Keratinocyte (primary cell): ENCODE measurements around the gene CDKN2B. TPM values are rescaled to one million over a fixed set of nuclear protein-coding genes. Genes with fewer than 3 reads are reported as not detected.
"Not testable (repeated sequence)": the region's sequence is repeated elsewhere in the genome, so short reads cannot be mapped to it uniquely, and the experiment has no call there.

Experiments used
- DNase-seq: peaks from one replicate; pipeline ENCODE4 v3.0.0-alpha.2; 2011; ENCODE audit warnings: low read depth, missing footprints, low spot score
- FAIRE-seq: peaks from 2 replicates; lab custom pipeline; 2011; peaks lifted over from hg19 to GRCh38; lab: Jason Lieb, UNC
- H2AFZ ChIP-seq: 2 replicates; pipeline ENCODE4 v1.6.0; 2012; ENCODE audit warnings: low read length, control low read depth, inconsistent platforms; ENCODE audit not compliant: control insufficient read depth
- H3K27ac ChIP-seq: 2 replicates; pipeline ENCODE4 v1.5.1; 2011; ENCODE audit warnings: low read length; ENCODE audit not compliant: control insufficient read depth, insufficient read depth
- H3K27me3 ChIP-seq: 3 replicates; pipeline ENCODE4 v1.6.0; 2011; ENCODE audit warnings: low read length; ENCODE audit not compliant: control insufficient read depth, insufficient read depth; ENCODE audit errors: extremely low read depth
- H3K36me3 ChIP-seq, 2 experiments: 2 replicates in 1 of 2; 3 replicates in 1 of 2; pipeline ENCODE4 v1.5.1; 2011; ENCODE audit warnings: low read length in 2 of 2, mild to moderate bottlenecking in 1 of 2; ENCODE audit not compliant: control insufficient read depth in 2 of 2, insufficient read depth in 2 of 2; ENCODE audit errors: extremely low read depth in 1 of 2
- H3K4me1 ChIP-seq: 3 replicates; pipeline ENCODE4 v1.5.1; 2011; ENCODE audit warnings: low read length; ENCODE audit not compliant: control insufficient read depth, insufficient read depth; ENCODE audit errors: extremely low read depth
- H3K4me2 ChIP-seq: 3 replicates; pipeline ENCODE4 v1.6.0; 2011; ENCODE audit warnings: low read depth, low read length; ENCODE audit not compliant: control insufficient read depth, insufficient read depth; ENCODE audit errors: extremely low read depth
- H3K4me3 ChIP-seq, 3 experiments: fragments of 200-600 bp in 1 of 3; sonication (generic) in 1 of 3; 2 replicates in 2 of 3; 3 replicates in 1 of 3; pipeline ENCODE4 v1.5.1; 2011 to 2016; ENCODE audit warnings: low read length in 3 of 3, mild to moderate bottlenecking in 3 of 3, control low read depth in 2 of 3, inconsistent platforms in 1 of 3, low read depth in 1 of 3, mixed read lengths in 1 of 3, mixed run types in 1 of 3, moderate library complexity in 1 of 3; ENCODE audit not compliant: control insufficient read depth in 2 of 3, insufficient read depth in 2 of 3; ENCODE audit errors: extremely low read depth in 1 of 3
- H3K79me2 ChIP-seq: 2 replicates; pipeline ENCODE4 v1.6.0; 2012; ENCODE audit warnings: low read length; ENCODE audit not compliant: control insufficient read depth, insufficient read depth
- H3K9ac ChIP-seq: 3 replicates; pipeline ENCODE4 v1.6.0; 2011; ENCODE audit warnings: low read length; ENCODE audit not compliant: control insufficient read depth, insufficient read depth; ENCODE audit errors: extremely low read depth
- H3K9me1 ChIP-seq: 3 replicates; pipeline ENCODE4 v1.6.0; 2011; ENCODE audit warnings: low read length; ENCODE audit not compliant: control insufficient read depth, insufficient read depth; ENCODE audit errors: extremely low read depth
- H3K9me3 ChIP-seq: 2 replicates; pipeline ENCODE4 v1.5.1; 2012; ENCODE audit warnings: low read depth, low read length; ENCODE audit not compliant: control insufficient read depth
- H4K20me1 ChIP-seq: 3 replicates; pipeline ENCODE4 v1.6.0; 2011; ENCODE audit warnings: low read length; ENCODE audit not compliant: control insufficient read depth, insufficient read depth; ENCODE audit errors: extremely low read depth
- EZH2 ChIP-seq: IDR thresholded peaks from one replicate; pipeline ENCODE4 v1.6.1; 2012; ENCODE audit warnings: inconsistent platforms, mild to moderate bottlenecking, low read length, moderate library complexity
- dilution Hi-C: fragments of 300-500 bp; cut with MboI; formaldehyde crosslinking; loops from one replicate; pipeline ENCODE4 v1.7.0; 2020; ENCODE audit warnings: low sequenced_read_pairs; ENCODE audit not compliant: extremely low pct_ligation_motif_present
- polyA plus RNA-seq, 5 experiments: library from polyadenylated mRNA; depleted of rRNA in 3 of 5; stranded (reverse) in 3 of 5; stranded (forward) in 1 of 5; unstranded in 1 of 5; fragments of >200 nt; gene quantifications; 1 replicate in 1 of 5; 2 replicates in 3 of 5; 3 replicates in 1 of 5; pipeline versions ENCODE4 v1.2.1 to v1.2.3, GENCODE V29; 2011 to 2012; ENCODE audit warnings: missing spikeins in 2 of 5, low read depth in 1 of 5, low replicate concordance in 1 of 5
- TF ChIP-seq, protein P1 (sequence below), 3 experiments: IDR thresholded peaks in 1 of 3; conservative IDR thresholded peaks in 1 of 3; optimal IDR thresholded peaks in 1 of 3; 2 replicates in 2 of 3; 3 replicates in 1 of 3; pipeline versions ENCODE3 to v1.5.1; 2011; ENCODE audit warnings: low read length in 3 of 3, mild to moderate bottlenecking in 3 of 3, moderate library complexity in 2 of 3, control low read depth in 1 of 3, inconsistent platforms in 1 of 3; ENCODE audit not compliant: insufficient read depth in 2 of 3; ENCODE audit errors: extremely low read depth in 1 of 3

The CDKN2B gene
- polyA plus RNA-seq, 1 donor (not counting 4 experiments of a cell fraction or from before 2014, with no cell fraction given): 19.9 TPM

DNA sequence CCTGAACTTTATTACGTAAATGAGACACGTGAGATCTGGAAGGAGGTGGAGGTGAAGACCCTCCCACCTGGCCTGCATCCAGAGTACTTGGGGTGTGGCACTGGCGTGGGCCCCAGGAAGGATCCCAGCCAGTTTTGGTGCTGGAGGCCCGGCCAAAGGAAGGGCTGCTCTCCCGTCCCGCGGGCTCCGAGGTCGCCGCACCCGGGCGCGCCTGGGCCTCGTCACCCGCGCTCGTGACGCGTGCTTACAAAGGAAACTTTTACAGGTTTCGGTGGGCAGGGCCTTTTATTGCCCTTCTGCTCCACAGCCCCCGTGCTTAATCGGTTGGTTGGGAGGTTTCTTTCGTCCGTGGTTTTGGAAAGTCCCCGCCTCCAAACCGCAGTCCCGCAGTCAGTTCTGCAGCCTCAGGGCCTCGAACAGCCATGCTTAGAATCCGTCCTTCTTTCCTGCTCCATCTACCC is 44.1 kb downstream of the CDKN2B start:
- peak overlapping the region; percentile 66 for H3K9ac ChIP-seq
- H2AFZ ChIP-seq: peak overlapping the region; percentile 57
- peaks cover 0 to 7% of the 10 kb centered on the region in 2 experiments for H3K36me3 ChIP-seq
- peak overlapping the region; percentile 84 for H3K4me2 ChIP-seq
- peaks cover 14% of the 10 kb centered on the region for H3K9me3 ChIP-seq
- no peaks in the 10 kb centered on the region for H3K79me2 ChIP-seq
- dilution Hi-C loops: no loop called here
- no peak overlapping the region for H3K27ac ChIP-seq
- H3K4me3 ChIP-seq: peak overlapping the region in 2 of 3 experiments; percentile 8 to 40
- peaks cover 14% of the 10 kb centered on the region for H3K4me1 ChIP-seq
- no peak for DNase-seq
- no peaks in the 10 kb centered on the region for H4K20me1 ChIP-seq
- no peak for FAIRE-seq
- no peaks in the 10 kb centered on the region for H3K9me1 ChIP-seq
- TF ChIP-seq, protein P1, sequence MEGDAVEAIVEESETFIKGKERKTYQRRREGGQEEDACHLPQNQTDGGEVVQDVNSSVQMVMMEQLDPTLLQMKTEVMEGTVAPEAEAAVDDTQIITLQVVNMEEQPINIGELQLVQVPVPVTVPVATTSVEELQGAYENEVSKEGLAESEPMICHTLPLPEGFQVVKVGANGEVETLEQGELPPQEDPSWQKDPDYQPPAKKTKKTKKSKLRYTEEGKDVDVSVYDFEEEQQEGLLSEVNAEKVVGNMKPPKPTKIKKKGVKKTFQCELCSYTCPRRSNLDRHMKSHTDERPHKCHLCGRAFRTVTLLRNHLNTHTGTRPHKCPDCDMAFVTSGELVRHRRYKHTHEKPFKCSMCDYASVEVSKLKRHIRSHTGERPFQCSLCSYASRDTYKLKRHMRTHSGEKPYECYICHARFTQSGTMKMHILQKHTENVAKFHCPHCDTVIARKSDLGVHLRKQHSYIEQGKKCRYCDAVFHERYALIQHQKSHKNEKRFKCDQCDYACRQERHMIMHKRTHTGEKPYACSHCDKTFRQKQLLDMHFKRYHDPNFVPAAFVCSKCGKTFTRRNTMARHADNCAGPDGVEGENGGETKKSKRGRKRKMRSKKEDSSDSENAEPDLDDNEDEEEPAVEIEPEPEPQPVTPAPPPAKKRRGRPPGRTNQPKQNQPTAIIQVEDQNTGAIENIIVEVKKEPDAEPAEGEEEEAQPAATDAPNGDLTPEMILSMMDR (optimal IDR thresholded peaks at IDR 0.05 in 1 of 3, IDR thresholded peaks at IDR 0.05 in 1 of 3, conservative IDR thresholded peaks at IDR 0.05 in 1 of 3; ENCODE audit: extremely low read depth in 1 of 3, insufficient read depth in 2 of 3, low read length in 3 of 3): no peak
- TF ChIP-seq EZH2: no peak
- H3K27me3 ChIP-seq: peaks cover 30% of the 10 kb centered on the region

DNA sequence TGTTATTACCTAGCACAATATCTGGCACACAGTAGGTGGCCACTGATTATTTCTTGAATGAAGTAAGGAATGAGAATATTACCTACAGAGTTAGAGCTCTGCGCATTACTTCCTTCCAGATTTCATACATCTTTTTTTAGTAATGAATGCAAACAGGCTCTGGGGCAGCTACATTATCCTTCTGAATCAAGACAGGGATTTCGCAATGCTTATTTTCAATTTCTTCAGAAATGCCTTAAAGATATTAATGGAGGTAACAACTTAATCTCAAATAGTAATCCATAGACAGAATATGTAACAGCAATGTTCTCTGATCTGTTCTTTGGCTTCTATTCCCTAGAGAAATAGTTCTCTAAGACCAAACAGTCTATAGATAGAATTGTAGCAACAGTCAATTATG is 47.5 kb downstream of the CDKN2B start:
- Histone ChIP-seq H3K27ac (no peak overlapping the region), H3K4me3 (no peak overlapping the region), H4K20me1 (no peaks in the 10 kb centered on the region), H3K36me3 (no peaks in the 10 kb centered on the region), H3K27me3 (no peaks in the 10 kb centered on the region), H3K4me2 (no peak overlapping the region), H3K9ac (no peak overlapping the region), H3K9me3 (no peaks in the 10 kb centered on the region), H3K9me1 (no peaks in the 10 kb centered on the region), H2AFZ (no peak overlapping the region), H3K79me2 (no peaks in the 10 kb centered on the region), H3K4me1 (peaks cover 11% of the 10 kb centered on the region)
- DNase-seq (no peak), FAIRE-seq (no peak)
- dilution Hi-C loops: no loop called here
- no peak for TF ChIP-seq EZH2
- TF ChIP-seq, protein P1 (optimal IDR thresholded peaks at IDR 0.05 in 1 of 3, IDR thresholded peaks at IDR 0.05 in 1 of 3, conservative IDR thresholded peaks at IDR 0.05 in 1 of 3; ENCODE audit: extremely low read depth in 1 of 3, insufficient read depth in 2 of 3, low read length in 3 of 3): no peak

DNA sequence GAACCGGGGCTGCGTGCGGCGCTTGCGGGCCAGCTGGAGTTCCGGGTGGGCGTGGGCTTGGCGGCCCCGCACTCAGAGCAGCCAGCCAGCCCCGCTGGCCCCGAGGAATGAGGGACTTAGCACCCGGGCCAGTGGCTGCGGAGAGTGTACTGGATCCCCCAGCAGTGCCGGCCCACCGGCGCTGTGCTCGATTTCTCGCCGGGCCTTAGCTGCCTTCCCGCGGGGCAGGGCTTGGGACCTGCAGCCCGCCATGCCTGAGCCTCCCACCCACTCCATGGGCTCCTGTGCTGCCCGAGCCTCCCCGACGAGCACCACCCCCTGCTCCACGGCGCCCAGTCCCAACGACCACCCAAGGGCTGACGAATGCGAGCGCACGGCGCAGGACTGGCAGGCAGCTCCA is 49.8 kb downstream of the CDKN2B start:
- FAIRE-seq, H4K20me1 ChIP-seq, dilution Hi-C loops, H3K79me2 ChIP-seq, H3K9me3 ChIP-seq, H2AFZ ChIP-seq, H3K27me3 ChIP-seq, H3K9me1 ChIP-seq, H3K27ac ChIP-seq, H3K9ac ChIP-seq, H3K4me1 ChIP-seq, H3K4me2 ChIP-seq, DNase-seq, H3K36me3 ChIP-seq, H3K4me3 ChIP-seq: not testable (repeated sequence)
